HL-60 (cell line): ENCODE measurements around the gene PRM3.

Source experiments
- DNase-seq, 2 experiments: peaks; one replicate each; pipeline ENCODE4 v3.0.0-alpha.2; 2010 to 2020; ENCODE audit warnings: low read depth in 1 of 2, low spot score in 1 of 2
- H3K27ac ChIP-seq: fragments of 250-450 bp; sonication (Bioruptor Pico); replicated peaks from 2 replicates; pipeline ENCODE4 v1.5.1; 2020; ENCODE audit warnings: mild to moderate bottlenecking, moderate library complexity
- H3K27me3 ChIP-seq: fragments of 250-450 bp; sonication (Bioruptor Pico); 2 replicates; pipeline ENCODE4 v1.5.1; 2021; ENCODE audit warnings: mild to moderate bottlenecking, moderate library complexity; ENCODE audit not compliant: insufficient read depth, poor library complexity, severe bottlenecking
- H3K4me3 ChIP-seq: replicated peaks from 2 replicates; pipeline ENCODE4 v1.5.1; 2011; ENCODE audit warnings: mild to moderate bottlenecking, control low read depth, low read length; ENCODE audit not compliant: insufficient read depth
- GABPA ChIP-seq: IDR thresholded peaks from 2 replicates; pipeline ENCODE4 v1.6.1; 2012; ENCODE audit warnings: low read depth
- POLR2AphosphoS5 ChIP-seq: IDR thresholded peaks from 2 replicates; pipeline ENCODE4 v1.6.1; 2012; ENCODE audit warnings: low read depth
- SPI1 ChIP-seq: IDR thresholded peaks from 2 replicates; pipeline ENCODE4 v1.6.1; 2012; ENCODE audit warnings: low read depth, mild to moderate bottlenecking, borderline replicate concordance
- TF ChIP-seq, protein P1 (sequence below): IDR thresholded peaks from 2 replicates; pipeline ENCODE4 v1.6.1; 2012; ENCODE audit warnings: low read depth; ENCODE audit not compliant: insufficient replicate concordance
- TF ChIP-seq, protein P2 (sequence below): IDR thresholded peaks from one replicate; pipeline ENCODE4 v1.5.1; 2011; ENCODE audit warnings: low read length, control low read depth, inconsistent platforms; ENCODE audit not compliant: insufficient read depth

Gene PRM3

DNA sequence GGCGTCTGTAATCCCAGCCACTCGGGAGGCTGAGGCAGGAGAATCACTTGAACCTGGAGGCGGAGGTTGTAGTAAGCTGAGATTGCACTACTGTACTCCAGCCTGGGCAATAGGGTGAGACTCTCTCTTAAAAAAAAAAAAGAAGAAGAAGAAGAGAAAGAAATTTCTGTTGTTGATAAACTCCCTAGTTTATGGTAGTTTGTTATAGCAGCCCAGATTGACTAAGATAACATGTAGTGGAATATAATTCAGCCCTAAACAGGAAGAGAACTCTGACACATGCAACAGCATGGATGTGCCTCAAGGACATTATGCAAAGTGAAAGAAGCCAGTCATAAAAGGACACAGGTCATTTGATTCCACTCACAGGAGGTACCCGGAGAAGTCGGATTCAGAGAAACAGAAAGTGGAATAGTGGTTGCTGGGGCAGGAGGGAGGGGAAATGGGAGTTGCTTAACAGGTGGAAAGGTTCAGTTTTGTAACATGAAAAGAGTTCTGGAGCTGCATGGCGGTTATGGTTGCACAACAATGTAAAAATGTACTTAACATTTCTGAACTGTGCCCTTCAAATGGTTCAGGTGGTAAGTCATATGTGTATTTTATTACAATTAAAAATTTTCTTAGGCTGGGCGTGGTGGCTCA lies 33.7 kb upstream of the PRM3 start:
- Histone ChIP-seq H3K4me3 (no peak overlapping the region), H3K27me3 (no peaks in the 10 kb centered on the region), H3K27ac (peak overlapping the region; percentile 91)
- DNase-seq: peak; percentile 85 to 93
- TF ChIP-seq SPI1 (peak; percentile 62; the same call in 1 of the 2 replicates), POLR2AphosphoS5 (peak; percentile 92), GABPA (no peak)
- TF ChIP-seq, protein P1, sequence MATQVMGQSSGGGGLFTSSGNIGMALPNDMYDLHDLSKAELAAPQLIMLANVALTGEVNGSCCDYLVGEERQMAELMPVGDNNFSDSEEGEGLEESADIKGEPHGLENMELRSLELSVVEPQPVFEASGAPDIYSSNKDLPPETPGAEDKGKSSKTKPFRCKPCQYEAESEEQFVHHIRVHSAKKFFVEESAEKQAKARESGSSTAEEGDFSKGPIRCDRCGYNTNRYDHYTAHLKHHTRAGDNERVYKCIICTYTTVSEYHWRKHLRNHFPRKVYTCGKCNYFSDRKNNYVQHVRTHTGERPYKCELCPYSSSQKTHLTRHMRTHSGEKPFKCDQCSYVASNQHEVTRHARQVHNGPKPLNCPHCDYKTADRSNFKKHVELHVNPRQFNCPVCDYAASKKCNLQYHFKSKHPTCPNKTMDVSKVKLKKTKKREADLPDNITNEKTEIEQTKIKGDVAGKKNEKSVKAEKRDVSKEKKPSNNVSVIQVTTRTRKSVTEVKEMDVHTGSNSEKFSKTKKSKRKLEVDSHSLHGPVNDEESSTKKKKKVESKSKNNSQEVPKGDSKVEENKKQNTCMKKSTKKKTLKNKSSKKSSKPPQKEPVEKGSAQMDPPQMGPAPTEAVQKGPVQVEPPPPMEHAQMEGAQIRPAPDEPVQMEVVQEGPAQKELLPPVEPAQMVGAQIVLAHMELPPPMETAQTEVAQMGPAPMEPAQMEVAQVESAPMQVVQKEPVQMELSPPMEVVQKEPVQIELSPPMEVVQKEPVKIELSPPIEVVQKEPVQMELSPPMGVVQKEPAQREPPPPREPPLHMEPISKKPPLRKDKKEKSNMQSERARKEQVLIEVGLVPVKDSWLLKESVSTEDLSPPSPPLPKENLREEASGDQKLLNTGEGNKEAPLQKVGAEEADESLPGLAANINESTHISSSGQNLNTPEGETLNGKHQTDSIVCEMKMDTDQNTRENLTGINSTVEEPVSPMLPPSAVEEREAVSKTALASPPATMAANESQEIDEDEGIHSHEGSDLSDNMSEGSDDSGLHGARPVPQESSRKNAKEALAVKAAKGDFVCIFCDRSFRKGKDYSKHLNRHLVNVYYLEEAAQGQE: no peak
- TF ChIP-seq, protein P2, sequence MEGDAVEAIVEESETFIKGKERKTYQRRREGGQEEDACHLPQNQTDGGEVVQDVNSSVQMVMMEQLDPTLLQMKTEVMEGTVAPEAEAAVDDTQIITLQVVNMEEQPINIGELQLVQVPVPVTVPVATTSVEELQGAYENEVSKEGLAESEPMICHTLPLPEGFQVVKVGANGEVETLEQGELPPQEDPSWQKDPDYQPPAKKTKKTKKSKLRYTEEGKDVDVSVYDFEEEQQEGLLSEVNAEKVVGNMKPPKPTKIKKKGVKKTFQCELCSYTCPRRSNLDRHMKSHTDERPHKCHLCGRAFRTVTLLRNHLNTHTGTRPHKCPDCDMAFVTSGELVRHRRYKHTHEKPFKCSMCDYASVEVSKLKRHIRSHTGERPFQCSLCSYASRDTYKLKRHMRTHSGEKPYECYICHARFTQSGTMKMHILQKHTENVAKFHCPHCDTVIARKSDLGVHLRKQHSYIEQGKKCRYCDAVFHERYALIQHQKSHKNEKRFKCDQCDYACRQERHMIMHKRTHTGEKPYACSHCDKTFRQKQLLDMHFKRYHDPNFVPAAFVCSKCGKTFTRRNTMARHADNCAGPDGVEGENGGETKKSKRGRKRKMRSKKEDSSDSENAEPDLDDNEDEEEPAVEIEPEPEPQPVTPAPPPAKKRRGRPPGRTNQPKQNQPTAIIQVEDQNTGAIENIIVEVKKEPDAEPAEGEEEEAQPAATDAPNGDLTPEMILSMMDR: no peak

DNA sequence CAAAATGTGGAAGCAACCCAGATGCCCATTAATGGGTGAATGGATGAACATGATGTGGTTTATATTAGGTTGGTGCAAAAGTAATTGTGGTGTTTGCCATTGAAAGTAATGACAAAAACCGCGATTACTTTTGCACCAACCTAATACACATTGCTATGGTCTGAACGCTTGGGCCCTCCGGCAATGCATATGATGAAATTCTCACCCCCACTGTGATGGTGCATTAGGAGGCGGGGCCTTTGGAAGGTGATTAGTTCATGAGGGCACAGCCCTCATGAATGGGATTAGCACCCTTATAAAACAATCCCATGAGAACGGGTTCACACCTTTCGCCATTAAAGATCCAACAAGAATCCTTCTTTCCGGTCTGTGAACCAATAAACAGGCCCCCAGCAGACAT lies 33.0 kb upstream of the PRM3 start:
- Histone ChIP-seq H3K4me3 (no peak overlapping the region), H3K27ac (peak overlapping the region; percentile 91), H3K27me3 (no peaks in the 10 kb centered on the region)
- TF ChIP-seq SPI1 (no peak), GABPA (no peak), POLR2AphosphoS5 (no peak)
- TF ChIP-seq, protein P1: no peak
- TF ChIP-seq, protein P2: no peak
- no peak for DNase-seq

DNA sequence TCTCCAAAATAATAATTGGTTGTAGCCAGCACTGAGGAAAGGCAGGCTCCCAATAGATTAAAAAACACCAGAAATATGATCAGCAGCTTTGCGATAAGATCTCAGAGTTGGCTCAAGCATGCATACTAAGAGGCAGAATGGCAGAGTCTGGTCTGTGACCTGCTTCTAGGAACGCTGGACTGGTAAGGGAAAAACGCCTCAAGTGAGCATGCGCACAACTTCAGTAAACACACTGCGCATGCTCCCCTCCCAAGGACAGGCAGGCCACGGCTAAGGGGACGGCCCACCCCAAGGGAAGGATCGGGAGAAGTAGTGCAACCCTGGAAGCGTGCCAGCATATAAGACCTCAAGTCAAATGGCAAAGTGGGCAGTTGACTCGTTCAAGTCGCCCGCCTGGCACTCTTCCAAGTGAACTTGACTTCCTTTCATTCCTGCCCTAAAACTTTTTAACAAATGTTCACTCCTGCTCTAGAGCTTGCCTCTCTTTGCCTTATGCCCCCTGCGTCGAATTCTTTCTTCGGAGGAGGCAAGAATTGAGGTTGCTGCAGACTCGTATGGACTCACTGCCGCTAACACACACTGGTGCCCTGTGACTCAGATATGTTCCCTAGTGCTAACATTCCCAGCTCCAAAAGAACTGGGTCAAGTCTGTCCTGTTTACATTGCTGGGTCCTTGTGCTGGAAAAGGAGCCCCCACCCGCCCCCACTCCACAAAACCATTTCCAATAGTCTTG lies 30.1 kb upstream of the PRM3 start:
- Histone ChIP-seq H3K4me3 (no peak overlapping the region), H3K27me3 (no peaks in the 10 kb centered on the region), H3K27ac (no peak overlapping the region)
- DNase-seq: no peak
- TF ChIP-seq GABPA: no peak
- TF ChIP-seq, protein P1: no peak
- no peak for TF ChIP-seq POLR2AphosphoS5
- TF ChIP-seq, protein P2: no peak
- no peak for TF ChIP-seq SPI1
